Hematopoietic multipotent progenitor cell treated with erythropoietin and hydrocortisone succinate and interleukin-3 and kit ligand, for 15 days (in vitro differentiated cells): ENCODE data around the gene ATP11B.
"Not testable (repeated sequence)": the region's sequence is repeated elsewhere in the genome, so short reads cannot be mapped to it uniquely, and the experiment has no call there.

Experiments used
- DNase-seq: peaks from one replicate; pipeline ENCODE4 v3.0.0-alpha.2; 2015; ENCODE audit warnings: low spot score

Gene ATP11B

DNA sequence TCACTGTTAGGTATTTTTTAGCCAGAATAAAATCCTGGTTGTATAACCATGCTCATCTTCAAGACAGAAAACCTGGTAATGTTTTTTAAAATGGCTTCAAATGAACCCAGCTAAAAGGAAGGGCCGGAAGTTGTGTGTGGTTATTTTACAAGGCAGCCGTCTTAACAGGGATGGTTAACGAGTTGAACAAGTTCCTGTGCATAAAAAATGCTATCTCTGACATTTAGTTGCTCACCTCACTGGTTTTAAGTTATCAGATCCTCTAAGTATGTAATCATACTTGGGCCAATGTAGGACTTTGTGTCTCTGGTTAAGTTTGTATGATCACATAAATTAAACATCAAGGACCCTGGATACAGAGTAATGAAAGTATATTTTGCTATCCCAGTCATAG lies 2.1 kb downstream of the ATP11B start:
- DNase-seq = no peak

- no peak for DNase-seq
Measured at GRCh38 chr3:182796310-182796709, 3.0 kb downstream of the ATP11B start.

DNA sequence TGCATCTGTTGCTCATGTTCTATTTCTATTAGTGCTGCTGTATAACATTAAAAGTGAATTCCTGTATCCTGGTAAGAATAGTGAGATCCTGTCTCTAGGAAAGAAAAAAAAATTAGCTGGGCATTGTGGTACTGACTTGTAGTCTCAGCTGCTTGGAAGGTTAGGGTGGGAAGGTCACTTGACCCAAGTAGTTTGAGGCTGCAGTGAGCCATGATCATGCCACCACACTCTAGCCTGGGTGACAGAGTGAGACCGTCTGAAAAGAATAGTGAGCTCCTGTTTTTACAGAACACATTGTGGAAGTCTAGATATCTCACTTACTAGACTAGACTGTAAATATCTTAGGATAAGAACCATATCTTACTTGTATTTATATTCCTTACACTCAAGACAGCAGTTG lies 4.6 kb downstream of the ATP11B start:
- no peak for DNase-seq

DNA sequence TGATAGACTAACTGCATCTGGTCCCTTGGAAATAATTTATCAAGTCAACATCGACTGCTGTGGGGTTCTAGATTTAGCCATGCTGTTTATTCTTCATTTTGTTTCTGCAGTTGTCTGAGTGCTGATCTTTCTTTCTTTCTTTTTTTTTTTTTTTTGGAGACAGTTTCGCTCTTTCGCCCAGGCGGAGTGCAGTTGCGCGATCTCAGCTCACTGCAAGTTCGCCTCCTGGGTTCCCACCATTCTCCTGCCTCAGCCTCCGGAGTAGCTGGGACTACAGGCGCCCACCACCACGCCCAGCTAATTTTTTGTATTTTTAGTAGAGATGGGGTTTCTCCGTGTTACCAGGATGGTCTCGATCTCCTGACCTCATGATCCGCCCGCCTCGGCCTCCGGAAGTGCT lies 5.8 kb downstream of the ATP11B start:
- DNase-seq = not testable (repeated sequence)

DNA sequence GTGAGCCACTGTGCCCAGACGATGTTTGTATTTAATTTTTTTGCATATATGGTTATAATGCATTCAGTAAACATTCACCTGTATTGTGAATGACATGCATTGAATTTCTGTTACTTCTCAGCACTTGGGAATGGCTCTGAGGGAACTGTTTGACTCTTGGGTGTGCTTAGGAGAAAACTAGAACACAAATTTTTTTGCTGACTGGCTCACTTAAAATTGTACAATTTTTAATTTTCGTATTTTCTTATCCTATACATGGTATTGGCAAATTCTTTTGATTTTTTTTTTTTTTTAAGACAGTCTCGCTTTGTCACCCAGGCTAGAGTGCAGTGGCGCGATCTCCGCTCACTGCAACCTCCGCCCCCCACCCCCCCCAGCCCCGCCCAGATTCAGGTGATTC lies 7.2 kb downstream of the ATP11B start:
- DNase-seq = no peak

DNA sequence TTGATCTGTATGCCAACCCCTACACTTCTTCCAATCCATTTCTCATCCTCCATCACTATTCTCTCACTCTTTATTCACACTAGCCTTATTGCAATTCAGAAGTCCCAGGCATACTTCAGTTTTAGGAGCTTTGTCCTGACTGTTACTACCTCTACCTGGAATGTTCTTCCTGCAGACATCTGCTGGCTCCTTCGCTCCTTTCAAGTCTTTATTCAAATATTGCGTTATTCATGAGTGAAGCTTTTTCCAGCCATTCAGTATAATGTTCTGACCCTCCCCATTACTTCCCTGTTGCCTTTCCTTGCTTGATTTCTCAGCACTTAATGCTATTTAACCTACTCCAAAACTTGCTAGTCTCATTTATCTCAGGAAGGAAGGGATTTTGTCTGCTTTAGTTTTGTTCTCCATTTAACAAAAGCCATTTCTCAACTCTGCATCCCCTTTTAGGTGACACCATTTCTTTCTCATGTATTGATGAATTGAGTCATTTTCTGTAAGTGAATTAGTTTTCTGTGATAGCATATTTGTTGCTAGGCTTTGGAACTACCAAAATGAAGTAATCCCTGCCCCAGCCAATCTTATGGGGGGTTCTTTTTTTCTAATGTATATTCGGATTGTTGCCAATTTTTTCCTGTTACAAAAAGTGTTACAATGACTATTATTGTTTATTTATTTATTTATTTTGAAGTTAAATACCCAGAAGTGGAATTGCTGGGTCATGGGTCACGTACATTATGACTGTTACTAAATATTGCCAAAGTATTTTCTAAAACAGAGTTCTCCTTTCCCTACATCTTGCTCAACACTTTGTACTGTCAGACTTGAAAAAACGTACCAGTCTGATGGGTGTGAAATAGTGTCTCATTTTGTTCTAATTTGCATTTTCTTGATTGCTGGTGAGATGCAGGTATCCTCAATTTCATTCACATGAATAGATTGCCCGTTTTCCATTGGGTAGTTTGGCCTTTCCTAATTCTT lies 9.4 kb downstream of the ATP11B start:
- no peak for DNase-seq

DNA sequence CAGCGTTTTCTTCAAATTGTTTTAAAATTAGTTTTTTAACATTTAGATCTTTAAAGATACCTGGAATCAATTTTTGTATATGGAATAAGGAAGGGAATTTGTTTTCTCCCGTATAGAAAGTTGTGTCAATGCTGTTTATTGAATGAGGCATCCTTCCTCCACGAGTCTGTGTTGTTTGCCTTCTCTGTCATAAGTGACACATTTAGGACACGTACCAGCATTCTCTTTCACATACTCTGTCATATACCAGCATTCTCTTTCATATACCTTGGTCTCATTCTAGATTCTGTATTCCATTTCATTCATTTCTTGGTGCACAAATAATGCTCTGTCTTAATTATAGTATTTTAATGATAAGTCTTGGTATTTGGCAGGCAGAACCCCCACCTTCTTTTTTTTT lies 10.3 kb downstream of the ATP11B start:
- no peak for DNase-seq

- no peak for DNase-seq
Measured at GRCh38 chr3:182807061-182807460, 13.8 kb downstream of the ATP11B start.

- no peak for DNase-seq
Measured at GRCh38 chr3:182808041-182808770, 14.9 kb downstream of the ATP11B start.

- no peak for DNase-seq
Measured at GRCh38 chr3:182809531-182809930, 16.2 kb downstream of the ATP11B start.

DNA sequence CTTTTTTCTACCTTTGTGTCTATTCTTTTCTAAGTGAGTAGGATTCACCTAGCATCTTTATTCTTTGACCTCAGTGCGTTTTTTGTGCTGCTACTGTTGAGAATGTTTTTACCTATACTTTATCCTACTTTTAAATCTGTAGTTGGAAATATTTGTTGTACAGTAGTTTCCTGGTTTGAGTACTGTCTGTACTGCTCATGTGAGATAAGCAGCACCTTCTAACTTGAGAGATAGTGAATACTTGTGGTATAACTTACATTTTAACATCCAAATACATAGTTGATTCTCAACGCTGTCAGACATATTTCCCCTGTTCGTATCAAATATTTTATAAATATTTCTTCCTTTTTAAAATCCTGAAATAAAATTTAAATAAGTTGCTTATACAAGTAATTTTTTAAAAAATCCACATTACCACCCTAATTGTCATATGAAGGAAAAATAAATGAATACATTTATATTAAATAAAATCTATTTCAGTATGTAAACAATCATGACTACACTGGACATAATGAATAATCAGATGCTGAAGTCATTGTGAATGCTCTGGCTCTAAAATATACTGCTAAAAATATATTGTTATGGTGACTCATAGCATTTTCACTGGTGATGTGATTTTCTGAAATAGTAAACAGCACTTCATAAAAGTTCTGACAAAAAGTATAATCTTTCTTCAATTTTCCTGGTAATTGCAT lies 17.4 kb downstream of the ATP11B start:
- peak; percentile 23 for DNase-seq

GRCh38 chr3:182811269-182811596 lies 17.9 kb downstream of the ATP11B start:
- no peak for DNase-seq

- DNase-seq = no peak
Measured at GRCh38 chr3:182812123-182812522, 18.8 kb downstream of the ATP11B start.

DNA sequence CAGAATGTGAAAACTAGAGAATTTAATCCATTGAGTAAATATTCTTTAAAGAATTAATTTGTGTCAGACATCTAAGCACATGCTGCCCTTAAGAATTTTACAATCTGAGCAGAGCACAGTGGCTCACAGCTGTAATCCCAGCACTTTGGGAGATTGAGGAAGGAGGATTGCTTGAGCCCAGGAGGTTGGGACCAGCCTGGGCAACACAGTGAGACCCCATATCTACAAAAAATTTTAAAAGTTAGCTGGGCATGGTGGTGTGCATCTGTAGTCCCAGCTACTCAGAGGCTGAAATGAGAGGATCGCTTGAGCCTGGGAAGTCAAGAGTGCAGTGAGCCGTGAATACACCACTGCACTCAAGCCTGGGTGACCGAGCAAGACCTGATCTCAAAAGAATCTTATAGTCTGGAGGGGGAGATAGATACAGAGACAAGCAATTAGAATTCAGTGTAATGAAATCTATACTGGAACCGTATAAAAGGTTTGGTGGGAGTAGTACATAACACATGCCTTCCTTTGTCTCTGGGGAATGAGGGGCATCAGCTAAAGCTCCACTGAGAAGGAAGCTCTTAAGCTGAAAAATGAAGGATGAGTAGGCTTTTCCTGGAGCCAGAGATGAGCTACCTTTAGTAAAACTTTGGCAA lies 21.2 kb downstream of the ATP11B start:
- DNase-seq = no peak

- no peak for DNase-seq
Measured at GRCh38 chr3:182816181-182816580, 22.9 kb downstream of the ATP11B start.

DNA sequence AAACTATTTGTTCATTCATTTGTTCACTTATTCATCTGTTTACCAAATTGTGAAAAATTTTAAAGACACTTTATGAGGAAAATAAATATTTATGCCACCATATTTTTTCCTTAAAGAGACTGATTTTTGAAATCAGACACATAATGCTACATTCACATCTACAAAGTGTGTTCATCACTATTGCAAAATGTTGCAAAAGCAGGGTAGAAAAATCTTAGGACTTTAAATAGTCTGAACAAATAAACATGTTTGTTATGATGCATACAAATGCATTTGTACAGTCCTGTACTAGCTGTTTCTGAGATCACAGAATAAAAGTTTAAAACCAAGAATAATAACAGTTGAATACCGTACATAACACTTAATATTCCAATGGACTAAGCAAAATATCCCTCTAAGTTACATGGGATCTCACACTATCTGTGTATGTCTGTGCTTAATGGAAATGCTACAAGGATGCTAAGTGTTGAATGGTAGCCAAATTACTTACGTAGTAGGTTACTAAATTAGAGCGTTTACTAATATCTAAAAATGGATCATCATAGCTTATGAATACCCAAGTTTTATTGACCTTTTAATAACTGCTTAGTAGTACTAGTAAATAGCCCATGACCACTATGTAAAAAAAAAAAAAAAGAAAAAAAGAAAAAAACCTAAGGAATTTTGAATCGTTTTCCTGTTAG lies 25.1 kb downstream of the ATP11B start:
- no peak for DNase-seq

DNA sequence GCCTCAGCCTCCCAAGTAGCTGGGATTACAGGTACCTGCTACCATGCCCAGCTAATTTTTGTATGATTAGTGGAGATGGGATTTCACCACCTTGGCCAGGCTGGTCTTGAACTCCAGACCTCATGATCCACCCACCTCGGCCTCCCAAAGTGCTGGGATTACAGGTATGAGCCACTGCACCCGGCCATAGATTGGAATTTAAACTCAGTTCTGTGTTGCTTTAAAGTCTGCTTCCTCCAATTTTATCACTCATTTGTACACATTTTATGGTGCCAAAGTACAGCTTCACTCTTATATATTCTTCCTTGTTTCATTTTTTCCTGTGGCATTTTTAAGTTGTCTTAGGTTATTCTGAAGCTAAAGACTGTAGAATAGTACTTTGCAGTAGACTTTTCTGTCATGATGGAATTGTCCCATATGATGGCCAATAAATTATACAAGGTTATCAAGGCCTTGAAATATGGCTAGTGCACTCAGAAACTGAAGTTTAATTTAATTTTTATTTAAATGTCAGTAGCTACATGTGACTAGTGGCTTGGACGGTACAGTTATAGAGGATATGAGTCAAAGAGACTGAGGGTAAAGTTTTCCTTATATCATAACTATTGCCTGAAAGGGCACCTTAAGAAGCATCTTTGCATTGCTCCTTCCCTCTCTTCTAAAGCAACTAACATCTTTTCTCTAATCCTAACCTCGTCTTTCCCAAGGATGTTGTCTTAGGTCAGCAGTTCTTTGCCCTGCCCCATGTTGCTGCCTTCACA lies 28.1 kb downstream of the ATP11B start:
- no peak for DNase-seq

- not testable (repeated sequence) for DNase-seq
Measured at GRCh38 chr3:182822260-182822659, 29.0 kb downstream of the ATP11B start.

- DNase-seq = no peak
Measured at GRCh38 chr3:182824957-182825356, 31.7 kb downstream of the ATP11B start.

- DNase-seq = no peak
Measured at GRCh38 chr3:182829761-182830405, 36.6 kb downstream of the ATP11B start.
